Nephron progenitor cell (in vitro differentiated cells): ENCODE measurements around the gene SRRT.
"Not testable (repeated sequence)": the region's sequence is repeated elsewhere in the genome, so short reads cannot be mapped to it uniquely, and the experiment has no call there.

Source experiments
- DNase-seq: peaks from one replicate; pipeline ENCODE4 v3.0.0; 2021
- H3K27ac Mint-ChIP-seq: 2 replicates; pipeline ENCODE4 v1.8.0; 2021; ENCODE audit warnings: mild to moderate bottlenecking, moderate library complexity, mixed read lengths
- H3K27me3 Mint-ChIP-seq: 2 replicates; pipeline ENCODE4 v1.8.0; 2021; ENCODE audit warnings: mild to moderate bottlenecking, low read depth, mixed read lengths; ENCODE audit not compliant: poor library complexity
- H3K36me3 Mint-ChIP-seq: 2 replicates; pipeline ENCODE4 v1.8.0; 2021; ENCODE audit warnings: low read depth, mixed read lengths
- H3K4me1 Mint-ChIP-seq: 2 replicates; pipeline ENCODE4 v1.8.0; 2021; ENCODE audit warnings: mixed read lengths
- H3K4me3 Mint-ChIP-seq: 2 replicates; pipeline ENCODE4 v1.8.0; 2021; ENCODE audit warnings: mild to moderate bottlenecking, moderate library complexity, mixed read lengths
- H3K9me3 Mint-ChIP-seq: 2 replicates; pipeline ENCODE4 v1.8.0; 2021; ENCODE audit warnings: mild to moderate bottlenecking, moderate library complexity, mixed read lengths
- TF ChIP-seq, protein P1 (sequence below): fragments of 200-600 bp; sonication (generic); IDR thresholded peaks from 2 replicates; pipeline ENCODE4 v1.5.0; 2021; ENCODE audit warnings: antibody characterized with exemption

Gene SRRT

DNA sequence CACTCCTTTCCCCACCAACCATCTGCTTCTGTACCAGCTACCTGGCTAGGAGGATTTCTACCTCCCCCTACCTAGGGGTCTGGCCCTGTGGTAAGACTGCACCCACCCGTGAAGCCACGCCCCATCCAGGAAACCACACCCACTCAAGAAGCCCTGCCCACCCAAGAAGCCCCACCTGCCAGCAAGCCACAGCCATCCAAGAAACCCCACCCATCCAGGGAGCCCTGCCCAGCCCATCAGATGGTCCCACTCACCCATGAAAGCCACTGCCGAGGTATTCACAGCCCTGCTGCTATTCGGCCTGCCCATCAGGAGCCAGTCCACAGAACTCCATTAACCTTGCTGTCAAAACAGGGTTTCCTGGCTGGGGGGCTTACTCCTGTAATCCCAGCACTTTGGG is 58.8 kb downstream of the SRRT start:
- TF ChIP-seq, protein P1, sequence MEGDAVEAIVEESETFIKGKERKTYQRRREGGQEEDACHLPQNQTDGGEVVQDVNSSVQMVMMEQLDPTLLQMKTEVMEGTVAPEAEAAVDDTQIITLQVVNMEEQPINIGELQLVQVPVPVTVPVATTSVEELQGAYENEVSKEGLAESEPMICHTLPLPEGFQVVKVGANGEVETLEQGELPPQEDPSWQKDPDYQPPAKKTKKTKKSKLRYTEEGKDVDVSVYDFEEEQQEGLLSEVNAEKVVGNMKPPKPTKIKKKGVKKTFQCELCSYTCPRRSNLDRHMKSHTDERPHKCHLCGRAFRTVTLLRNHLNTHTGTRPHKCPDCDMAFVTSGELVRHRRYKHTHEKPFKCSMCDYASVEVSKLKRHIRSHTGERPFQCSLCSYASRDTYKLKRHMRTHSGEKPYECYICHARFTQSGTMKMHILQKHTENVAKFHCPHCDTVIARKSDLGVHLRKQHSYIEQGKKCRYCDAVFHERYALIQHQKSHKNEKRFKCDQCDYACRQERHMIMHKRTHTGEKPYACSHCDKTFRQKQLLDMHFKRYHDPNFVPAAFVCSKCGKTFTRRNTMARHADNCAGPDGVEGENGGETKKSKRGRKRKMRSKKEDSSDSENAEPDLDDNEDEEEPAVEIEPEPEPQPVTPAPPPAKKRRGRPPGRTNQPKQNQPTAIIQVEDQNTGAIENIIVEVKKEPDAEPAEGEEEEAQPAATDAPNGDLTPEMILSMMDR, result no peak

DNA sequence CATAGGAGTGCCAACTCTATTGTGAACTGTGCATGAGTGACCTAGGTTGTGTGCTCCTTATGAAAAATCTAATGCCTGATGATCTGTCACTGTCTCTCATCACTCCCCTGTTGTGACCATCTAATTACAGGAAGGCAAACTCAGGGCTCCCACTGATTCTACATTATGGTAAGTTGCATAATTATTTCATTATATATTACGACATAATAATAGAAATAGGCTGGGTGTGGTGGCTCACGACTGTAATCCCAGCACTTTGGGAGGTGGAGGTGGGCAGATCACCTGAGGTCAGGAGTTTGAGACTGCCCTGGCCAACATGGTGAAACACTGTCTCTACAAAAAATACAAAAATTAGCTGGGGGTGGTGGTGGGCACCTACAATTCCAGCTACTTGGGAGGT is 60.5 kb downstream of the SRRT start:
- not testable (repeated sequence) for DNase-seq, H3K4me3 Mint-ChIP-seq, H3K27me3 Mint-ChIP-seq, H3K27ac Mint-ChIP-seq, H3K36me3 Mint-ChIP-seq, H3K4me1 Mint-ChIP-seq
- peaks cover 47% of the 10 kb centered on the region for H3K9me3 Mint-ChIP-seq

More for the DNA sequence above, 58.8 kb downstream of the SRRT start:
- DNase-seq, result no peak
- Mint-ChIP-seq H3K36me3 (peaks cover 6% of the 10 kb centered on the region), H3K4me1 (no peaks in the 10 kb centered on the region), H3K27ac (no peak overlapping the region), H3K27me3 (peaks cover 10% of the 10 kb centered on the region), H3K4me3 (no peak overlapping the region), H3K9me3 (peaks cover 35% of the 10 kb centered on the region)

DNA sequence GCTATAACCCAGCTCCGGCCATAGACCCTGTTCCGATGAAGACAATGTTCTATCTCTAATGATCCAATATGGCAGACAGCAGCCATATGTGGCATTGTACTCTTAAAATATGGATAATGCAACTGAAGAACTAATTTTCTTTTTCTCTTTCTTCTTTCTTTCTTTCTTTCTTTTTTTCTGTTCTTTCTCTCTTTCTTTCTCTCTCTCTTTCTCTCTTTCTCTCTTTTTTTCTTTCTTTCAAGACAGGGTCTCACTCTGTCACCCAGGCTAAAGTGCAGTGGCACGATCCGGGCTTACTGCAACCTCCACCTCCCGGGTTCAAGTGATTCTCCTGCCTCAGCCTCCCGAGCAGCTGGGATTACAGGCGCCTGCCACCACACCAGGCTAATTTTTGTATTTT is 61.3 kb downstream of the SRRT start:
- not testable (repeated sequence) for H3K27ac Mint-ChIP-seq, H3K4me1 Mint-ChIP-seq, DNase-seq, H3K4me3 Mint-ChIP-seq, H3K36me3 Mint-ChIP-seq
- peaks cover 12% of the 10 kb centered on the region for H3K27me3 Mint-ChIP-seq
- H3K9me3 Mint-ChIP-seq, result peaks cover 43% of the 10 kb centered on the region
